Mesothelial cell of epicardium (in vitro differentiated cells): ENCODE measurements around the gene FOXC1. TPM values are rescaled to one million over a fixed set of nuclear protein-coding genes. Genes with fewer than 3 reads are reported as not detected.

Source experiments
- DNase-seq, 2 experiments: peaks; one replicate each; pipeline ENCODE4 v3.0.0; 2021; ENCODE audit warnings: low spot score in 2 of 2; ENCODE audit not compliant: unreplicated experiment in 2 of 2
- H3K27ac Mint-ChIP-seq: 2 replicates; pipeline ENCODE4 v1.8.0; 2021; ENCODE audit warnings: mixed read lengths
- H3K27me3 Mint-ChIP-seq: 2 replicates; pipeline ENCODE4 v1.8.0; 2021; ENCODE audit warnings: low read depth, mixed read lengths
- H3K36me3 Mint-ChIP-seq: 2 replicates; pipeline ENCODE4 v1.8.0; 2021; ENCODE audit warnings: mixed read lengths
- H3K4me1 Mint-ChIP-seq: 2 replicates; pipeline ENCODE4 v1.8.0; 2021; ENCODE audit warnings: mixed read lengths
- H3K4me3 Mint-ChIP-seq: 2 replicates; pipeline ENCODE4 v1.8.0; 2021; ENCODE audit warnings: mild to moderate bottlenecking, moderate library complexity, mixed read lengths
- H3K9me3 Mint-ChIP-seq: 2 replicates; pipeline ENCODE4 v1.8.0; 2021; ENCODE audit warnings: mixed read lengths
- total RNA-seq: library from RNA; stranded (reverse); gene quantifications from 3 replicates; pipeline ENCODE4 v1.2.1, GENCODE V29; 2021
- TF ChIP-seq, protein P1 (sequence below): fragments of 200-600 bp; sonication (generic); IDR thresholded peaks from one replicate; pipeline ENCODE4 v1.5.0; 2021; ENCODE audit warnings: antibody characterized with exemption; ENCODE audit not compliant: unreplicated experiment

Gene FOXC1
- total RNA-seq, 1 donor from 2014 or later: 50.5 TPM

DNA sequence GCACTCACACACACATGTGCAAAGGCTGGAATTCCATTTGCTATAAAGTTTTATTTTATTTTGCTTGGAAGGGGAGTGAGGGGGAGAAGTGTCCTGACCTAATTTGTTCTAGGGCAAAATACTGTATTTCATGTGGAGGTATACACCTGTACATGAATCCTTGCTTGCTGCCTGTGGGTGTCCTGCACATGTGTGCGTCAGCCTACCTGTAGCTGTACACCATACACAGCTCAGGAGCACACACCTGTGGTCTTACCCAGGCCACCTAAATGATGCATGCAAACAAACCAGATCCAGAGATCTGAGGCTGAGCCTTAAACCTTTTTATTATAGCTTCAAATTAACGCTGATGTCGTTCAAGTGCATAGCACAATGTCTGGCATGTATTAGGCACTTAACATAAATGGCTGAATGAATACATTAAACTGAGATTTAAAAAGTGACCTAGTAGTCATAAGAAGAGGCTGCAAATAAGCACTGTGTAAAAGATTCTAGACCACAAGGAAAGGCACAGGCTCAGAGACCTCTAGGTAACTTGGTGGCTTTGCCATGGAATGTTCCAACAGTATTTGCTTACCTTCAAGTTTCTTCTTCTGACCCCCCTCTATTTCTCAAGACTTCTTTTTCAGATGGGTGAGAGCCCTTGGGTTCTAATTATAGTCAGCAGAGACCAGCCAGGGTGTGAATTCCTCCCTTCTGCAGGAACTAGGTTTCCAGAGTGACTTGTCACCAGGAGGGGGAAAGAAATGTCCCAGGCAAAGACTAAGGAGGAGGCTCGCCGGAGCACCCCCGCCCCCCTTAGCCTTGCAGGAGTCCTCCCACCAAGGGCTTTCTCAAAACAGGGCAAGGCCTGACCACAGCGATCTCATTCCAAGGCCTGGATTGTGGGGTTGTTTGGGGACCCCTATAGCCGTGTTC is 13.4 kb downstream of the FOXC1 start:
- TF ChIP-seq, protein P1, sequence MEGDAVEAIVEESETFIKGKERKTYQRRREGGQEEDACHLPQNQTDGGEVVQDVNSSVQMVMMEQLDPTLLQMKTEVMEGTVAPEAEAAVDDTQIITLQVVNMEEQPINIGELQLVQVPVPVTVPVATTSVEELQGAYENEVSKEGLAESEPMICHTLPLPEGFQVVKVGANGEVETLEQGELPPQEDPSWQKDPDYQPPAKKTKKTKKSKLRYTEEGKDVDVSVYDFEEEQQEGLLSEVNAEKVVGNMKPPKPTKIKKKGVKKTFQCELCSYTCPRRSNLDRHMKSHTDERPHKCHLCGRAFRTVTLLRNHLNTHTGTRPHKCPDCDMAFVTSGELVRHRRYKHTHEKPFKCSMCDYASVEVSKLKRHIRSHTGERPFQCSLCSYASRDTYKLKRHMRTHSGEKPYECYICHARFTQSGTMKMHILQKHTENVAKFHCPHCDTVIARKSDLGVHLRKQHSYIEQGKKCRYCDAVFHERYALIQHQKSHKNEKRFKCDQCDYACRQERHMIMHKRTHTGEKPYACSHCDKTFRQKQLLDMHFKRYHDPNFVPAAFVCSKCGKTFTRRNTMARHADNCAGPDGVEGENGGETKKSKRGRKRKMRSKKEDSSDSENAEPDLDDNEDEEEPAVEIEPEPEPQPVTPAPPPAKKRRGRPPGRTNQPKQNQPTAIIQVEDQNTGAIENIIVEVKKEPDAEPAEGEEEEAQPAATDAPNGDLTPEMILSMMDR: no peak
- no peak for DNase-seq
- Mint-ChIP-seq H3K27me3 (peaks cover 67% of the 10 kb centered on the region), H3K9me3 (no peaks in the 10 kb centered on the region), H3K4me3 (peak overlapping the region; percentile 78), H3K27ac (peak overlapping the region; percentile 93), H3K36me3 (no peaks in the 10 kb centered on the region), H3K4me1 (peaks cover 71% of the 10 kb centered on the region)

DNA sequence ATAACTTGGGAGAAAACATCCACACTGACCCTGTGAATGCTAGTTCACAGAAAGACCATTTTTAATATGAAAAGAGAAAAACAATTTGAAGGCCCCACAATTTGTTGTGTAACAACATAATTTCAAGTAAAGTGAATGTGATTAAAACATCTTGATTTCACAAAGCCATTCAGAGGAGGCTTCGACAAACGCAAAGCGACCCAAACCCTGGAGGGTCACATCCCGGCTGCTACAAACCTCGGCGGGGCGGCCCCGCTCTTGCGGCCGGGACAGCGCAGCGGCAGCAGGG is 14.0 kb downstream of the FOXC1 start:
- Mint-ChIP-seq H3K27ac (peak overlapping the region; percentile 93), H3K4me3 (peak overlapping the region; percentile 78), H3K9me3 (no peaks in the 10 kb centered on the region), H3K36me3 (no peaks in the 10 kb centered on the region), H3K27me3 (peaks cover 66% of the 10 kb centered on the region), H3K4me1 (peaks cover 70% of the 10 kb centered on the region)
- TF ChIP-seq, protein P1: no peak
- DNase-seq: no peak

DNA sequence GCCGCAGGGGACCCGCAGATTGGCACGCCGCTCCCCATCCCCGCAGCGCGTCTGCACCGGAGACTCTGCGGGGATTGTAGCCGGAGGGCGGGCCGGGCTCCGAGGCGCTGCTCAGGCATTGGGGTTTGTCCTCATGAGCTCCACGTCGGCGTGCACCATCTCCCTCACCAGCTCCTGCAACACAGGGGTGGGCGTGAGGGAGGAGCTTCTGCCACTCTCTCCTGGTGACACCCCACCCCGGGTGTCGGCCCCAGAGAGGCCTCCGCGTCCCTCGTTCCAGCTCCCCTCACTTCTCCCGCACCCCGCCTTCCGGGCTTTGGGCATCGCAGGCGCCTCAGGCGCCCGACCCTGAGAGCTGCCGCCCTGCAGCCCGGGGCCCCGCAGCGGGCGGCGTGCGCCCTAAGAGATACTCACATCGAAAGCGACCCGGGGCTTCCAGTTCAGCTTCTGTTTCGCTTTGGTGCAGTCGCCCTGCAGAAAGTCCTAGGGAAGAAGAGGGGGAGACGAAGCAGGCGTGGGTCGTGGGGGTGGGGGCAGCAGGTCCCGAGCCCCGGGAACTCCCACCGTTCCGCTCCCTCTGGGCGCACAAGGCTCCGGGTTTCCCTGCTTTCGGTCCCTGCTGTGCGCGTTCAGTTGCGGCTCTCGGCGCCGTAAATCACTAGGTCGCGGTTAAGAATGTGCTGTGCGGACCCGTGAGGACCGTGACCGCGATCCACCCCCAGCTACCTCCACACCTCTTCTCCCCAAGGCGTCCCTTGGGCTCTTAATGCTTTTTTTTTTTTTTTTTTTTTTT is 14.5 kb downstream of the FOXC1 start:
- Mint-ChIP-seq H3K9me3 (no peaks in the 10 kb centered on the region), H3K36me3 (no peaks in the 10 kb centered on the region), H3K4me3 (peak overlapping the region; percentile 78), H3K27ac (peak overlapping the region; percentile 66), H3K27me3 (peaks cover 70% of the 10 kb centered on the region), H3K4me1 (peaks cover 72% of the 10 kb centered on the region)
- TF ChIP-seq, protein P1: no peak
- no peak for DNase-seq

DNA sequence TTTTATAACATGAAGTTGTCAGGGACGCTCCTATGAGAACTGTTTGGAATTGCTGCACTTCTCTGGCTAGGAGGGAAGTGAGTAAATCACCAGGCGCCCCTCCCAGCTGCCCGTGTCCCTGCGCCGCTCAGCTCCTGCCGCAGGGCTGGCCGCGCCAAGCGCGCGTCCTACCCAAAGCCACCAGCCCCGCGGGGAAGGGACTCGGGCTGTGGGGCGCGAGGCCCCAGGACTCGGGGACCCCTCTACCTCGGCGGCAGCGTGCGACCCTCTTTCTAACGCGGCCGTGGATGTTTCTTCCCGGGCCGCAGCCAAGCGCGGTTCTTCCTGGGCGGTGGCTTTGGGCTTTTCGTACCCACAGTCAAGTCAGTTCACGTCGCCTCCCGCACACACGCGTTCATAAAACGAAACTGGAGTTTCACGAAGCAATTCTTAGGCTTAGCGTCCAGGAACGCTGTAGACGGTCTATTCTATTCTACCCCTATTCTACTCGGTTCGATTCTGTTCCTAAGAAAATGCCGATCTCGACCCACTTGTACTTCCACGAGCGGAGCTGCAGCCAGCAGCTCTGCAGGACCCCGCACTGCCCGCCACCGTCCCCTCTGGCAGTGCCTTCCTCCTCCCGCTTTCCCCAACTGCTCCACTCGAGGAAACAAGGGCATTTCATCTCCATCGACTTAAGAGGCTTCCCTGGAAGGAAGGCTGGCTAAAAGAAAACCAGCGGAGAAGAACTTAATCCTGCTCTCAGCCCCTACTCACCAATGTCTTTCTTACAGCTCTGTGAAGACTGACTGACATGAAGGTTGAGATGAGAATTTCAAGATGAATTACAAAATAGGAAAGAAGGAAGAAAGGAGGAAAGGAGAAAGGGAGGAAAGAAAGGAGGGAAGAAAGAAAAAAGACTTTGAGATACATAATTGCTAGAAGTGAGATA is 15.4 kb downstream of the FOXC1 start:
- no peak for DNase-seq
- Mint-ChIP-seq H3K36me3 (no peaks in the 10 kb centered on the region), H3K4me1 (peaks cover 69% of the 10 kb centered on the region), H3K4me3 (peak overlapping the region; percentile 78), H3K27ac (peak overlapping the region; percentile 74), H3K27me3 (peaks cover 69% of the 10 kb centered on the region), H3K9me3 (no peaks in the 10 kb centered on the region)
- TF ChIP-seq, protein P1: no peak

DNA sequence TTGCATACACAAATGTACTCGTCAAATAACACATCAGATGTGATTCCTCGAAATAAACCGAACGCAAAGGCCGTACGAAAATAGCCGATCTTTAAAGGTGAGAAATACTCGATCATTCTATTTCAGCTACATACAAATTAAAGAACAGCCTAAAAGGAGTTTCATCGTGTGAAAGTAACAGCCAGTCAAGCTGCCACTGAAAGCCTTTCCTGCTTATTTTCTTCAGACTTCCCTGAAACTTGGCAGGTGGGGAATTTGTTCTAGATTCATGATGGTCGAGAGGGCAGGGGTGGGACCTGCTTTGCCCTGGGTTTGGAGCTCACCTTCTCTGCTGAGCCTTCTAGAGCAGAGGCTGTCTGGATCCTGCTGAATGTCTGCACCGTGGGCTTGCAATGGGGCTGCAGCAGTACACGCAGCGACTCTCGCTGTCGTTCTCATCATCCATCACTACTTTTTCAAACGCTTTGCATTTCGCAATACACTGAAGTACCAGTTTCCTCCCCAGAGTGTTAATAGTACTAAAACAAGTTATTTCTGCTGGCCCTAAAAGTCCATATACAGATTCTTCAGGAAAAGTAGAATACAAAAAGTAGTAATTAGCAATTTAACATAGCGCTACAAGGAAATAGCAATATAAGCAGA is 16.2 kb downstream of the FOXC1 start:
- peaks cover 77% of the 10 kb centered on the region for H3K4me1 Mint-ChIP-seq
- H3K4me3 Mint-ChIP-seq: peak overlapping the region; percentile 78
- H3K36me3 Mint-ChIP-seq: no peaks in the 10 kb centered on the region
- TF ChIP-seq, protein P1: no peak
- no peaks in the 10 kb centered on the region for H3K9me3 Mint-ChIP-seq
- peak overlapping the region; percentile 76 for H3K27ac Mint-ChIP-seq
- peaks cover 67% of the 10 kb centered on the region for H3K27me3 Mint-ChIP-seq
- DNase-seq: no peak
